ENCODE measurements around the gene IGF2R. TPM values are rescaled to one million over a fixed set of nuclear protein-coding genes. Genes with fewer than 3 reads are reported as not detected.
A peak's percentile ranks its signal among the peaks of the same experiment; 100 is the strongest.
"Not testable (repeated sequence)": the region's sequence is repeated elsewhere in the genome, so short reads cannot be mapped to it uniquely, and the experiment has no call there.

The IGF2R gene
- total RNA-seq, 1 donor from 2014 or later = 109 TPM

GRCh38 chr6:160132776-160133338 lies 164.0 kb downstream of the IGF2R start:
- TF ChIP-seq, protein P1, sequence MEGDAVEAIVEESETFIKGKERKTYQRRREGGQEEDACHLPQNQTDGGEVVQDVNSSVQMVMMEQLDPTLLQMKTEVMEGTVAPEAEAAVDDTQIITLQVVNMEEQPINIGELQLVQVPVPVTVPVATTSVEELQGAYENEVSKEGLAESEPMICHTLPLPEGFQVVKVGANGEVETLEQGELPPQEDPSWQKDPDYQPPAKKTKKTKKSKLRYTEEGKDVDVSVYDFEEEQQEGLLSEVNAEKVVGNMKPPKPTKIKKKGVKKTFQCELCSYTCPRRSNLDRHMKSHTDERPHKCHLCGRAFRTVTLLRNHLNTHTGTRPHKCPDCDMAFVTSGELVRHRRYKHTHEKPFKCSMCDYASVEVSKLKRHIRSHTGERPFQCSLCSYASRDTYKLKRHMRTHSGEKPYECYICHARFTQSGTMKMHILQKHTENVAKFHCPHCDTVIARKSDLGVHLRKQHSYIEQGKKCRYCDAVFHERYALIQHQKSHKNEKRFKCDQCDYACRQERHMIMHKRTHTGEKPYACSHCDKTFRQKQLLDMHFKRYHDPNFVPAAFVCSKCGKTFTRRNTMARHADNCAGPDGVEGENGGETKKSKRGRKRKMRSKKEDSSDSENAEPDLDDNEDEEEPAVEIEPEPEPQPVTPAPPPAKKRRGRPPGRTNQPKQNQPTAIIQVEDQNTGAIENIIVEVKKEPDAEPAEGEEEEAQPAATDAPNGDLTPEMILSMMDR (IDR thresholded peaks at IDR 0.05; ENCODE audit: insufficient read depth, low read length, severe bottlenecking) = no peak
- Histone ChIP-seq H3K36me3 (ENCODE audit: control insufficient read depth, insufficient read depth, low read length) (no peaks in the 10 kb centered on the region), H3K4me3 (ENCODE audit: low read depth, low read length) (no peak overlapping the region), H3K27me3 (ENCODE audit: control insufficient read depth, insufficient read depth, low read length) (no peaks in the 10 kb centered on the region)
- DNase-seq (ENCODE audit: low read depth) (peak; percentile 31), FAIRE-seq (peak; percentile 7)

DNA sequence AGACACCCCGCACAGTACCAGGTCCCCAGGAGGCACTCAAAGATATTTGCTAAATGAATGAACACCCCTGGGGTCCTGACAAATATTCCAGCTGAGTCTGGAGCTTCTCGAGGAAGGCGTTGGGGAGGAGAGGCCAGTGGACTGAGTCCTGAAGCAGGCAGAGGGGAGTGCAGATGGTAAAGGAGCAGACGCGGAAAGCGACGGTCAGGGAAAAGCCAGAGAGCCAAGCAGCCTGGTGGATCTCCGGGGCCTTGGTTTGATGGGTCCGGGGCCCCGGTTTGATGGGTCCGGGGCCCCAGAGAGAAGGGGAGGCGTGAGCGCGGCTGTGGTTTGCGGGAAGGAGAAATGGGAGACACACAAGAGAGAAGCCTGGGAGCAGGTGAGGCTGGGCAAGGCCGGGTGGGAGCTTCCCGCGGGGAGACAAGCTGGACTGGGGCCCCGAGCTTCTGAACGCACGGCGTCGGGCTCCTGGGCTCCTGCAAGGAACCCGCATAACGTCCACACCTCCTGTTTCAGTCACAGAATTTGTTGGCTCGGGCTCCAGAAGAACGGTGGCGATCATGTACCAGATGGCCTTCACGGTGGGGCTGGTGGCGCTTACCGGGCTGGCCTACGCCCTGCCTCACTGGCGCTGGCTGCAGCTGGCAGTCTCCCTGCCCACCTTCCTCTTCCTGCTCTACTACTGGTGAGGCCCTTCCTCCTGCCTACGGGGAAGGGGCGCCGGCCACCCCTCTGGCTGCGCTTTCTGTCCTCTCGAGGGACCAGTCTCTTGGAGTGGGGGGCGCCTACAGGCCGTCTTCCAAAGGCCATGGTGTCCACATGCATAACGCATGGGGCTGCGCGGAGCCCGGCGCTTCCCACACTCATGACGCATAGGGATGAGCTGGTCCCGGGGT lies 164.8 kb downstream of the IGF2R start:
- no peak for FAIRE-seq
- TF ChIP-seq, protein P1 (IDR thresholded peaks at IDR 0.05; ENCODE audit: insufficient read depth, low read length, severe bottlenecking) = no peak

DNA sequence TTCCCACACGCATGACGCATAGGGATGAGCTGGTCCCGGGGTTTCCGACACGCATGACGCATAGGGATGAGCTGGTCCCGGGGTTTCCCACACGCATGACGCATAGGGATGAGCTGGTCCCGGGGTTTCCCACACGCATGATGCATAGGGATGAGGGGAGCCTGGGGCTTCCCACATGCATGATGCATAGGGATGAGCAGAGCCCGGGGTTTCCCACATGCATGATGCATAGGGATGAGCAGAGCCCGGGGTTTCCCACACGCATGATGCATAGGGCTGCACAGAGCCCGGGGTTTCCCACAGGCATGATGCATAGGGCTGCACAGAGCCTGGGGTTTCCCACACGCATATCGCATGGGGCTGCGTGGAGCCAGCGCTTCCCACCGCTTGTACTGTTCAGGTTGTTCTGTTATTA lies 165.5 kb downstream of the IGF2R start:
- H3K36me3 ChIP-seq (ENCODE audit: control insufficient read depth, insufficient read depth, low read length); H3K27me3 ChIP-seq (ENCODE audit: control insufficient read depth, insufficient read depth, low read length); H3K4me3 ChIP-seq (ENCODE audit: low read depth, low read length); FAIRE-seq: not testable (repeated sequence)
- peak; percentile 30 for DNase-seq (ENCODE audit: low read depth)

More for the DNA sequence above, 164.8 kb downstream of the IGF2R start:
- Histone ChIP-seq H3K27me3 (ENCODE audit: control insufficient read depth, insufficient read depth, low read length) (no peaks in the 10 kb centered on the region), H3K4me3 (ENCODE audit: low read depth, low read length) (no peak overlapping the region), H3K36me3 (ENCODE audit: control insufficient read depth, insufficient read depth, low read length) (no peaks in the 10 kb centered on the region)
- no peak for DNase-seq (ENCODE audit: low read depth)

GRCh38 chr6:160134779-160135547 lies 166.1 kb downstream of the IGF2R start:
- Histone ChIP-seq H3K4me3 (ENCODE audit: low read depth, low read length) (no peak overlapping the region), H3K27me3 (ENCODE audit: control insufficient read depth, insufficient read depth, low read length) (no peaks in the 10 kb centered on the region), H3K36me3 (ENCODE audit: control insufficient read depth, insufficient read depth, low read length) (no peaks in the 10 kb centered on the region)
- DNase-seq (ENCODE audit: low read depth) (no peak), FAIRE-seq (no peak)
- TF ChIP-seq, protein P1 (IDR thresholded peaks at IDR 0.05; ENCODE audit: insufficient read depth, low read length, severe bottlenecking) = no peak

DNA sequence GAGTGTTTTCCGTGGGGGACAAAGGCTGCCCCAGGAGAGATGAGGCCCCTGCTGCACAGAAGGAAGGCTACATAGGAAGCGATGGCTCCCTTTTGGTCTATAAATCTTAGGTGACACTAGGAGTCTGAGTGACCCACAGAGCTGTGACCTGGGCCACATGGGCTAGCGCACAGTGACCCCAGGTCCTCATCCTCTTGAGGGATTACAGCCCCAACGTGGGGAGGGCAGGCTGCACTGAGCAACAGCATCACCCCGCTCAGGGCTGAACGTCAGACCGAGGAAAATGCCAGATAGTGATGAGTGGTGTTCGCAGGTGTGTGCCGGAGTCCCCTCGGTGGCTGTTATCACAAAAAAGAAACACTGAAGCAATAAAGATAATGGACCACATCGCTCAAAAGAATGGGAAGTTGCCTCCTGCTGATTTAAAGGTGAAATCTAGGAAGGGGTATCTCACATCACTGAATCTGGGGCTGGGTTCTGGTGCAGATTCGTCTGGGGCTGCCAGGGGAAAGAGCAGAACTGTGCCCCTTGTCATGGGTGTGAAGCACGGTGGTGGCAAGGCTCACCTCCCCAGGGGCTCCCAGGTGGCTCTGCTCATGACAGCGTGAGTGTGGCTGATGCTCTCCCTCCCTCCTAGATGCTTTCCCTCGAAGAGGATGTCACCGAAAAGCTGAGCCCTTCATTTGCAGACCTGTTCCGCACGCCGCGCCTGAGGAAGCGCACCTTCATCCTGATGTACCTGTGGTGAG lies 167.2 kb downstream of the IGF2R start:
- FAIRE-seq (no peak), DNase-seq (ENCODE audit: low read depth) (no peak)
- TF ChIP-seq, protein P1 (IDR thresholded peaks at IDR 0.05; ENCODE audit: insufficient read depth, low read length, severe bottlenecking) = no peak
- H3K36me3 ChIP-seq (ENCODE audit: control insufficient read depth, insufficient read depth, low read length) = no peaks in the 10 kb centered on the region
- no peaks in the 10 kb centered on the region for H3K27me3 ChIP-seq (ENCODE audit: control insufficient read depth, insufficient read depth, low read length)
- H3K4me3 ChIP-seq (ENCODE audit: low read depth, low read length) = no peak overlapping the region
